HepG2 (cell line): ENCODE results near the gene RNF183. TPM values are rescaled to one million over a fixed set of nuclear protein-coding genes. Genes with fewer than 3 reads are reported as not detected.
A peak's percentile ranks its signal among the peaks of the same experiment; 100 is the strongest.

Experiments
- ATAC-seq: fragments of 200-7000 bp; cut with Tn5 transposase; 3 replicates; pipeline ENCODE4 v1.9.1; 2020; ENCODE audit warnings: mild to moderate bottlenecking, moderate library complexity
- BruUV-seq: library from RNA; stranded (reverse); fragments of 400-500 nt; replicated peaks from 2 replicates; lab custom pipeline; 2021; lab: Mats Ljungman, UMichigan
- CTCF ChIA-PET: fragments of 300-600 bp; formaldehyde crosslinking; extraction: SDS; loops from one replicate; lab custom pipeline; 2021; ENCODE audit warnings: low total read pairs, inconsistent platforms, low intra/inter-chr PET ratio; lab: Yijun Ruan, JAX
- POLR2A ChIA-PET: fragments of 350-600 bp; sonication (Branson Sonifier 250); formaldehyde crosslinking; loops from one replicate; lab custom pipeline; 2020; ENCODE audit warnings: antibody characterized with exemption, inconsistent platforms; lab: Yijun Ruan, JAX
- DNase-seq: peaks from one replicate; pipeline ENCODE4 v3.0.0-alpha.2; 2015; ENCODE audit warnings: low spot score
- FAIRE-seq: peaks from 3 replicates; lab custom pipeline; 2011; peaks lifted over from hg19 to GRCh38; lab: Jason Lieb, UNC
- H2AFZ ChIP-seq: one replicate; pipeline ENCODE4 v1.6.1; 2011; ENCODE audit warnings: low read length, inconsistent platforms
- H3K27ac ChIP-seq: fragments of 300-600 bp; 3 replicates; pipeline ENCODE4 v1.8.0; 2011; ENCODE audit warnings: mixed run types, mild to moderate bottlenecking, mixed read lengths, low read length, inconsistent platforms; ENCODE audit not compliant: insufficient read depth; ENCODE audit errors: extremely low read length
- H3K27me3 ChIP-seq, 2 experiments: fragments of 200-600 bp in 1 of 2; 2 replicates in 1 of 2; 3 replicates in 1 of 2; pipeline versions ENCODE4 v1.6.0 to v1.8.0; 2011; ENCODE audit warnings: low read length in 2 of 2, mild to moderate bottlenecking in 2 of 2, moderate library complexity in 2 of 2, inconsistent platforms in 1 of 2; ENCODE audit not compliant: insufficient read depth in 2 of 2, control insufficient read depth in 1 of 2
- H3K36me3 ChIP-seq, 2 experiments: fragments of 200-600 bp in 1 of 2; replicated peaks in 1 of 2; 2 replicates in 1 of 2; 3 replicates in 1 of 2; pipeline versions ENCODE4 v1.5.1 to v1.8.0; 2011; ENCODE audit warnings: low read length in 2 of 2, inconsistent platforms in 1 of 2; ENCODE audit not compliant: insufficient read depth in 2 of 2, control insufficient read depth in 1 of 2
- H3K4me1 ChIP-seq: 2 replicates; pipeline ENCODE4 v1.5.1; 2012; ENCODE audit warnings: low read length, inconsistent platforms; ENCODE audit not compliant: insufficient read depth
- H3K4me2 ChIP-seq: 2 replicates; pipeline ENCODE4 v1.6.0; 2011; ENCODE audit warnings: low read depth, low read length, inconsistent platforms
- H3K4me3 ChIP-seq, 3 experiments: fragments of 200-600 bp in 1 of 3; sonication (generic), shearing (Covaris generic) in 1 of 3; replicated peaks in 1 of 3; 2 replicates each; pipeline ENCODE4 v1.5.1; 2011 to 2016; ENCODE audit warnings: low read length in 3 of 3, inconsistent platforms in 2 of 3, low read depth in 2 of 3, mild to moderate bottlenecking in 2 of 3, control low read depth in 1 of 3, mixed read lengths in 1 of 3; ENCODE audit not compliant: insufficient read depth in 1 of 3
- H3K79me2 ChIP-seq: one replicate; pipeline ENCODE4 v1.6.1; 2011; ENCODE audit warnings: low read length, inconsistent platforms; ENCODE audit not compliant: insufficient read depth
- H3K9ac ChIP-seq: 2 replicates; pipeline ENCODE4 v1.6.0; 2011; ENCODE audit warnings: mild to moderate bottlenecking, low read depth, low read length, inconsistent platforms; ENCODE audit not compliant: insufficient read depth
- H3K9me3 ChIP-seq: 2 replicates; pipeline ENCODE4 v1.5.1; 2012; ENCODE audit warnings: mild to moderate bottlenecking, low read length
- H4K20me1 ChIP-seq: 2 replicates; pipeline ENCODE4 v1.6.0; 2011; ENCODE audit warnings: inconsistent platforms, mild to moderate bottlenecking, low read length, moderate library complexity; ENCODE audit not compliant: insufficient read depth
- AGO2 ChIP-seq: fragments of 200-400 bp; formaldehyde crosslinking; optimal IDR thresholded peaks from 2 replicates; pipeline ENCODE3; 2017; ENCODE audit warnings: mild to moderate bottlenecking, low read depth, low read length, moderate library complexity
- AKAP8 ChIP-seq: sonication (generic); formaldehyde crosslinking; IDR thresholded peaks from 2 replicates; pipeline ENCODE4 v1.5.1; 2020; ENCODE audit warnings: mild to moderate bottlenecking, missing genetic modification reagents
- ARID2 ChIP-seq: sonication (generic); formaldehyde crosslinking; IDR thresholded peaks from 2 replicates; pipeline ENCODE4 v1.8.1; 2022; ENCODE audit warnings: mild to moderate bottlenecking, missing genetic modification reagents, borderline replicate concordance
- BHLHE40 ChIP-seq: IDR thresholded peaks from 2 replicates; pipeline ENCODE4 v1.6.1; 2011; ENCODE audit warnings: low read length, improper control_type of control experiment
- EP300 ChIP-seq, 3 experiments: sonication (generic) in 1 of 3; formaldehyde crosslinking in 1 of 3; IDR thresholded peaks; 2 replicates each; pipeline versions ENCODE4 v1.5.1 to v1.6.1; 2011 to 2020; ENCODE audit warnings: low read depth in 2 of 3, low read length in 2 of 3, borderline replicate concordance in 1 of 3, improper control_type of control experiment in 1 of 3, mild to moderate bottlenecking in 1 of 3, missing genetic modification reagents in 1 of 3, moderate library complexity in 1 of 3
- IKZF4 ChIP-seq: sonication (generic); formaldehyde crosslinking; IDR thresholded peaks from 2 replicates; pipeline ENCODE4 v1.5.1; 2020; ENCODE audit warnings: borderline replicate concordance, mild to moderate bottlenecking, low read depth, missing genetic modification reagents; ENCODE audit errors: not compliant biosample characterization
- ISL2 ChIP-seq: sonication (generic); formaldehyde crosslinking; IDR thresholded peaks from 2 replicates; pipeline ENCODE4 v1.5.0; 2020; ENCODE audit warnings: missing genetic modification reagents
- NR2F1 ChIP-seq, 2 experiments: fragments of 450-650 bp in 1 of 2; formaldehyde crosslinking in 1 of 2; IDR thresholded peaks; 2 replicates each; pipeline versions ENCODE4 v1.5.0 to v1.6.1; 2016 to 2020; ENCODE audit warnings: mild to moderate bottlenecking in 1 of 2, missing compliant biosample characterization in 1 of 2, missing genetic modification reagents in 1 of 2, moderate library complexity in 1 of 2
- RAD21 ChIP-seq: fragments of 450-650 bp; formaldehyde crosslinking; IDR thresholded peaks from 2 replicates; pipeline ENCODE4 v1.5.0; 2020; ENCODE audit warnings: mild to moderate bottlenecking
- ZMYM3 ChIP-seq: sonication (generic); formaldehyde crosslinking; IDR thresholded peaks from 2 replicates; pipeline ENCODE4 v1.5.1; 2020; ENCODE audit warnings: mild to moderate bottlenecking, missing genetic modification reagents
- ZNF235 ChIP-seq: sonication (generic); formaldehyde crosslinking; IDR thresholded peaks from 2 replicates; pipeline ENCODE4 v1.8.1; 2023; ENCODE audit warnings: mild to moderate bottlenecking, missing genetic modification reagents, borderline replicate concordance
- ZNF24 ChIP-seq: fragments of 450-650 bp; IDR thresholded peaks from 2 replicates; pipeline ENCODE4 v1.6.1; 2017; ENCODE audit warnings: antibody characterized with exemption, mild to moderate bottlenecking
- ZNF550 ChIP-seq: sonication (generic); formaldehyde crosslinking; IDR thresholded peaks from 2 replicates; pipeline ENCODE4 v1.4.0; 2020; ENCODE audit warnings: mild to moderate bottlenecking, missing genetic modification reagents, borderline replicate concordance
- ZNF562 ChIP-seq: sonication (generic); formaldehyde crosslinking; IDR thresholded peaks from 2 replicates; pipeline ENCODE4 v1.8.0; 2022; ENCODE audit warnings: missing genetic modification reagents, borderline replicate concordance
- ZNF589 ChIP-seq: sonication (generic); formaldehyde crosslinking; conservative IDR thresholded peaks from 2 replicates; pipeline ENCODE4 v1.8.0; 2022; ENCODE audit warnings: mild to moderate bottlenecking, moderate library complexity, missing genetic modification reagents
- ZZZ3 ChIP-seq: sonication (generic); formaldehyde crosslinking; IDR thresholded peaks from 2 replicates; pipeline ENCODE4 v1.4.0; 2020; ENCODE audit warnings: missing genetic modification reagents, mild to moderate bottlenecking, borderline replicate concordance
- WGBS: methylation state at CpG from one replicate; pipeline ENCODE4 v1.1.6; 2017; ENCODE audit warnings: low lambda C conversion rate; 5-methylcytosine and 5-hydroxymethylcytosine counted together
- in situ Hi-C: cut with HindIII; loops from 2 replicates; pipeline ENCODE4 v1.10.0; 2017; ENCODE audit warnings: low pct_unique_long_range_greater_than_20kb; ENCODE audit not compliant: extremely low pct_ligation_motif_present
- intact Hi-C: fragments of 100-400 bp; cut with micrococcal nuclease; formaldehyde crosslinking; loops from one replicate; pipeline ENCODE4 v1.10.0; 2022; ENCODE audit not compliant: unreplicated experiment
- polyA plus RNA-seq, 8 experiments: library from polyadenylated mRNA; depleted of rRNA in 3 of 8; stranded (reverse) in 7 of 8; unstranded in 1 of 8; fragments of >200 nt; fragmentation: Illumina TruSeq in 4 of 8; extraction: Trizol in 4 of 8; gene quantifications; 2 replicates each; pipeline versions ENCODE4 v1.2.1 to v1.2.3, GENCODE V29; 2011 to 2016; ENCODE audit warnings: low read depth in 4 of 8, missing spikeins in 1 of 8, mixed read lengths in 1 of 8; ENCODE audit not compliant: insufficient read depth in 1 of 8
- total RNA-seq, 5 experiments: library from RNA; depleted of rRNA; stranded (reverse); fragments of >200 nt; fragmentation: Illumina TruSeq; extraction: Trizol; gene quantifications; 2 replicates each; pipeline ENCODE4 v1.2.3, GENCODE V29; 2016; ENCODE audit warnings: low read depth in 1 of 5

Gene RNF183
- total and polyA plus RNA-seq, 2 of the 13 experiments (the other 11 are each of a cell fraction or from before 2014, with no cell fraction given), result 0.13 to 6.5 TPM

DNA sequence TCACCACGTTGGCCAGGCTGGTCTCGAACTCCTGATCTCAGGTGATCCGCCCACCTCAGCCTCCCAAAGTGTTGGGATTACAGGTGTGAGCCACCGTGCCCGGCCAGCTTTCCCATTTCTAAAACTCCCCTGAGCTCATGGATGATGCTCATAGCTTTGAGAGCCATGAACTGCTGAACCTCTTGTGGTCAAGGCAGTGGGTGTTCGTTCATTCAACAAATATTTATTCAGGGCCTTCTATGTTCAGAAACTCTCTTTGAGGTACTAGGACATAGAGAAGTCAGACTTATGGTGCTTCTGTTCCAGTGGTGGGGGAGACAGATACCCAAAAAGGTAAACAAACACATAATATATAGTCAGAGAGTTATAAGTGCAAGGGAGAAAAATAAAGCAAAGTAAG, 48.8 kb upstream of the RNF183 start (continued):
- peak in 1 of 2 experiments; percentile 7; a peak in 1 of 4 replicates for TF ChIP-seq EP300 (IDR thresholded peaks at IDR 0.05; ENCODE audit: low read depth in 2 of 2, low read length in 2 of 2)
- no peak for TF ChIP-seq EP300 (CRISPR knock-in tag; IDR thresholded peaks at IDR 0.05; ENCODE audit: borderline replicate concordance)
- no peak for TF ChIP-seq AGO2
- TF ChIP-seq ZMYM3, result peak; percentile 9; the same call in 1 of the 2 replicates
- no peak for TF ChIP-seq ISL2
- TF ChIP-seq, all 625 proteins: peak for 16

DNA sequence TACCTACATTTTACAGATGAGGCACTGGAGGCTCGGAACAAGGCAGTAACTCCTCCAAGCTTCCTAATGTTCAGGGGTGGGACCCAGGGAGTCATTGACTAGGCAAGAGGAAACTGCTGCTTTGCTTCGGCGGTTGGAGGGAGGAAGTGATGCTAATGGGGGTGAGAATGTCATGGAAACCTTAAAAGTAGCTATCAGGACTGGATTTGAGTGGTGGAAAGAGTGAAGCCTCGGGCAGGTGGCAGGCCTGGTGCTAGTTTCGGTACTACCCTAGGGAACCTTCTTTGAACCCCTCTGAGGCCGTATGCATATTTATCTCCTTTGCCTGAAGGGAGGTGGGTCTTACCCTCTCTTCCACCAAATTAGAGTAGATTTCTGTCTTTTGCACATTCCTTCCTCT, 47.8 kb upstream of the RNF183 start:
- H3K9me3 ChIP-seq, result no peaks in the 10 kb centered on the region
- peaks cover 0 to 32% of the 10 kb centered on the region in 2 experiments; a peak in 3 of 5 replicates for H3K27me3 ChIP-seq
- no peak for TF ChIP-seq ARID2 (CRISPR knock-in tag)
- TF ChIP-seq ZNF550 (CRISPR knock-in tag), result no peak
- TF ChIP-seq NR2F1 (CRISPR knock-in tag; IDR thresholded peaks at IDR 0.05), result no peak
- TF ChIP-seq ZNF562 (CRISPR knock-in tag), result no peak
- TF ChIP-seq IKZF4, result no peak
- no peak for TF ChIP-seq ZNF589 (CRISPR knock-in tag)
- no peak for TF ChIP-seq ZNF235 (CRISPR knock-in tag)
- TF ChIP-seq RAD21 (CRISPR knock-in tag), result no peak
- TF ChIP-seq ZNF24, result no peak
- no peak for TF ChIP-seq ZZZ3 (CRISPR knock-in tag)
- TF ChIP-seq AKAP8, result no peak
- no peak for TF ChIP-seq BHLHE40
- TF ChIP-seq, all 625 proteins: peak for 0
- DNase-seq, result no peak
- FAIRE-seq, result no peak
- WGBS, result 50% methylated on average over 6 of the region's 6 CpGs
- H3K4me1 ChIP-seq, result peaks cover 35% of the 10 kb centered on the region
- ChIA-PET POLR2A (interaction anchor here (1.1 to 2.9 kb wide), 3 partner anchors 11 to 60 kb away, joined by 4 to 14 read pairs (median 5); partner anchors contain the start of genes C9orf43, POLE3 and WDR31), CTCF (no interaction called here)
- H4K20me1 ChIP-seq, result no peaks in the 10 kb centered on the region
- no peak overlapping the region for H2AFZ ChIP-seq
- H3K27ac ChIP-seq, result no peak overlapping the region
- in situ Hi-C loops, result loop anchor here (5.0 kb wide), 1 partner anchor 51 kb away; the partner anchor contains the start of gene ALAD
- no peak for ATAC-seq
- intact Hi-C loops, result no loop called here
- no TSS peak for BruUV-seq
- no peak overlapping the region for H3K4me2 ChIP-seq
- no peak overlapping the region for H3K9ac ChIP-seq
- no peaks in the 10 kb centered on the region for H3K79me2 ChIP-seq
- no peak overlapping the region for H3K4me3 ChIP-seq
- H3K36me3 ChIP-seq, result no peaks in the 10 kb centered on the region
